AG08396 (cell line): ENCODE data around the gene RAD52.

ENCODE experiments used
- DNase-seq: peaks from one replicate; pipeline ENCODE4 v3.0.0; 2012; ENCODE audit warnings: low spot score, mixed read lengths

The RAD52 gene

GRCh38 chr12:913919-914698 is 35.4 kb downstream of the RAD52 start:
- peak; percentile 54 for DNase-seq

GRCh38 chr12:912466-913235 is 36.8 kb downstream of the RAD52 start:
- no peak for DNase-seq

GRCh38 chr12:911191-911826 is 38.2 kb downstream of the RAD52 start:
- no peak for DNase-seq

GRCh38 chr12:910416-910815 is 39.1 kb downstream of the RAD52 start:
- no peak for DNase-seq

- DNase-seq = no peak
Observed at GRCh38 chr12:909861-910260, 39.6 kb downstream of the RAD52 start.

- no peak for DNase-seq
Observed at GRCh38 chr12:907413-908185, 41.9 kb downstream of the RAD52 start.

- no peak for DNase-seq
Observed at GRCh38 chr12:906062-906585, 43.4 kb downstream of the RAD52 start.

DNA sequence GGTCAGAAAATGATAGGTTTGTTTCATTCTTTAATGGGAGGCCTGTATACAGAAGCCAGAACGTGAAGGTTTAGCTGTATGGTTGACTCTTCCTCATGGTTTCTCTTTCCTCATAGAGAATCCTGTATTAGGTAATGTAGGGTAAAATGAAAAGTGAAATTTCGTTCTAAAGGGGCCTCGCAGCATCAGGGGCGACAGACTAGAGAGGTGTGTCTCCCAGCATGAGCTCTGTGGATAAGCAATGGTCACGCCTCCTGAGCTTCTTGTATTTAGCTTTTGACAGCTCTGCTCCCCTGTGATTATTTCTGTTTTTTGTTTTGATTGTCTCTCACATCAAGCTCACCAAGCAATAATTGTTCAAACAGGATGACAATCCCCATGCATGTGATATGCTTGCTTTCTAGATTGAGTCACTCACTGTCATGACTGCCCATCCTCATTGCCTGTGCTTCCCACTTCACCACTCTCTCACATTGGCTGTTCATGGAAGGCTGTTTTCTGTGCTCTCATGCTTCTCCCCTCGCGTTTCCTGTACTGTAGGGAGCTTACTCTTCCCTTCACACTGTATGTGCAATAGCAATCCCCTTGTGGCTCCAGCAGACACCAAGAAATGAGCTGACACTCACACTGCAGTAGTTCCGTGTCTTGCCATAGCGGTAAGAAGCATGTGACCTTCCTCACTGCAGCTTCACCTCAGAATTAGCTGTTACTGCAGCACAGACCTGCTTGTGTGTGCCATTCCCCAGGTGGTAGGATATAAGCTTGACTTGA is 44.0 kb downstream of the RAD52 start:
- no peak for DNase-seq

- no peak for DNase-seq
Observed at GRCh38 chr12:904010-904414, 45.5 kb downstream of the RAD52 start.

DNA sequence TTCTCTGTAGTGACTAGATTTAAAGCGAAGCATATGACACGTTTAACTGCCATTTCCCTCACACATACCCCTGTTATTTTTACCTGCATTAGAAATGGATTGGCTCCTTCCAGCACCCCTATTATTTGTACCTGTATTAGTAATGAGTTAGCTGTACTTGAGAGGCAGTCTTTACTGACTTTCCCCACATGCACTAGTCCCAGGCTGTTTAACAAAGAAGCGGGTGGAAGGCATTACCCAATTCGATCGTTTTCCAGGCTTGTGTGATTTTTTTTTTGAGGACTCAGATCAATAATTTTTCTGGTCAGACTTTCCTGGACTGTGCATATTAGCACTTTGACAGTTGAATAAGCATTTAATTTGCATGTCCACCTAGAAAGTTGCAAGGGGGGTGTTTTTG is 46.4 kb downstream of the RAD52 start:
- no peak for DNase-seq

GRCh38 chr12:902581-902980 is 46.9 kb downstream of the RAD52 start:
- no peak for DNase-seq

DNA sequence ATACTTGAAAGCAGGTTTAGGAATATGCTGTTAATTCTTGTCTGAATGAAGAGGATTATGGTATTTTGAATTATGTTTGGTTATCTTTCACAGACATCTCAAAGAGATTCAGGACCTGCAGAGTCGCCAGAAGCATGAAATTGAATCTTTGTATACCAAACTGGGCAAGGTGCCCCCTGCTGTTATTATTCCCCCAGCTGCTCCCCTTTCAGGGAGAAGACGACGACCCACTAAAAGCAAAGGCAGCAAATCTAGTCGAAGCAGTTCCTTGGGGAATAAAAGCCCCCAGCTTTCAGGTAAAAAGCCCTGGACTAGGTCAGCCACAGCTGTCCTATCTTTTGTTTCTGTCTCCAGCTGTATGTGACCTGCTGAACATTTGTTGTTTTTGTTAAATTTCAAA is 52.1 kb downstream of the RAD52 start:
- DNase-seq = no peak

- DNase-seq = no peak
Observed at GRCh38 chr12:896031-896430, 53.5 kb downstream of the RAD52 start.

DNA sequence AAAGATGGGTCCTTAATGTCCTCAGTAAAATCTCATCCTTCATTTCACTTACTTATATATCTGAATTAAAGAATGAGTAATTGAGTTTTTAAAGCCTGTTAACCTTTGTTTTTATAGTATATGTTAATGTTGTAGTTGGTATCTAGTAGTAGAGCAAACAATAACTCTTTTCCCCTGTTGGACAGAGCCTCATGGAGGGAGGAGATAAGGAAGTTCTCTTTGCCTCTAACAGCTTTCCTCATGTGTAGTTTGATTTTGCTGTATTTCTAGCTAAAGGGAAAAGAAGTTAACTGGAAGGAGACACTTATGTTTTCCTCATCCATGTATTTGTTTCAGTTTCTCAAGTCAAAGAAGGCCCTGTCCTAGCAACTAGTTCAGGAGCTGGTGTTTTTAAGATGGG is 55.3 kb downstream of the RAD52 start:
- DNase-seq = no peak

DNA sequence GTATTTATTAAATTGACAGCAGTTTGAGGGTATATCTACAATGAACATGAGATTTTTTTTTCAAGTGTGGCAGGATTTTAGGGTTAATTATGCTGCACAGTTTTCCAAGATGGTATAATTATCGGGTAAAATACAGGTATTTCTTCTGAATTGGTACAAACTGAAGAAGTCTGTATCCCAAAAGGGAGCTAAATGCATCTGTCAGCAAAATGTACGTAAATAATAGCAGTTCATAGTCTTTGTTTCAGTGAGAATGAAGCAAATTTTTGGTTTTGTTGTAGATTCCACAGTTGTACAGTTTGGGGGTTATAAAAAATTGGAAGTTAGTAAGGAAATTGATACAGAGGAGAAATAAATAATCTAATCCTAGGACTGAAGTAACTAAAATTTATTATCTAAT is 63.3 kb downstream of the RAD52 start:
- DNase-seq = no peak

- DNase-seq = no peak
Observed at GRCh38 chr12:885701-886100, 63.8 kb downstream of the RAD52 start.

- DNase-seq = no peak
Observed at GRCh38 chr12:884746-885414, 64.6 kb downstream of the RAD52 start.

- DNase-seq = no peak
Observed at GRCh38 chr12:880656-881055, 68.8 kb downstream of the RAD52 start.

DNA sequence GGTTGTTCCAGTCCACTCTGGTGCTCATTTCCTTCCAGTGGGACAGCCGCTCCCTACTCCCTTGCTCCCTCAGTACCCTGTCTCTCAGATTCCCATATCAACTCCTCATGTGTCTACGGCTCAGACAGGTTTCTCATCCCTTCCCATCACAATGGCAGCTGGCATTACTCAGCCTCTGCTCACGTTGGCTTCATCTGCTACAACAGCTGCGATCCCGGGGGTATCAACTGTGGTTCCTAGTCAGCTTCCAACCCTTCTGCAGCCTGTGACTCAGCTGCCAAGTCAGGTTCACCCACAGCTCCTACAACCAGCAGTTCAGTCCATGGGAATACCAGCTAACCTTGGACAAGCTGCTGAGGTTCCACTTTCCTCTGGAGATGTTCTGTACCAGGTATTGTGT is 69.9 kb downstream of the RAD52 start:
- peak; percentile 16 for DNase-seq

- DNase-seq = no peak
Observed at GRCh38 chr12:873954-874353, 75.5 kb downstream of the RAD52 start.

- DNase-seq = no peak
Observed at GRCh38 chr12:870378-870777, 79.1 kb downstream of the RAD52 start.
